DOHH2 (cell line): ENCODE results near the gene STON1.

Source experiments
- H3F3A ChIP-seq: fragments of 200-600 bp; sonication (generic), shearing (Covaris generic); 2 replicates; pipeline ENCODE4 v1.6.0; 2016; ENCODE audit warnings: antibody characterized with exemption, mild to moderate bottlenecking; ENCODE audit not compliant: control insufficient read depth, insufficient read depth
- H3K27ac ChIP-seq: fragments of 200-600 bp; sonication (generic); 2 replicates; pipeline ENCODE4 v1.5.1; 2014; ENCODE audit warnings: low read depth, mild to moderate bottlenecking, low read length, moderate library complexity
- H3K27me3 ChIP-seq: fragments of 200-600 bp; sonication (generic); 2 replicates; pipeline ENCODE4 v1.6.1; 2014; ENCODE audit warnings: mild to moderate bottlenecking, low read length, mixed read lengths; ENCODE audit not compliant: control insufficient read depth
- H3K36me3 ChIP-seq: fragments of 200-600 bp; sonication (generic); 2 replicates; pipeline ENCODE4 v1.6.1; 2014; ENCODE audit warnings: mild to moderate bottlenecking, low read length, moderate library complexity, mixed read lengths; ENCODE audit not compliant: control insufficient read depth
- H3K4me1 ChIP-seq: fragments of 200-600 bp; sonication (generic); 2 replicates; pipeline ENCODE4 v1.6.1; 2014; ENCODE audit warnings: mild to moderate bottlenecking, low read length, mixed read lengths; ENCODE audit not compliant: control insufficient read depth
- H3K4me2 ChIP-seq: fragments of 200-600 bp; sonication (generic); 2 replicates; pipeline ENCODE4 v1.6.0; 2014; ENCODE audit warnings: mild to moderate bottlenecking, low read length, moderate library complexity
- H3K4me3 ChIP-seq: fragments of 200-600 bp; sonication (generic); 2 replicates; pipeline ENCODE4 v1.5.1; 2014; ENCODE audit warnings: mild to moderate bottlenecking, low read length, mixed read lengths
- H3K79me2 ChIP-seq: fragments of 200-600 bp; sonication (generic); 2 replicates; pipeline ENCODE4 v1.6.1; 2014; ENCODE audit warnings: mild to moderate bottlenecking, low read length, mixed read lengths; ENCODE audit not compliant: control insufficient read depth
- H3K9me2 ChIP-seq: fragments of 200-600 bp; sonication (generic); replicated peaks from 2 replicates; pipeline ENCODE4 v1.6.1; 2014; ENCODE audit warnings: mild to moderate bottlenecking, low read length, mixed read lengths; ENCODE audit not compliant: control insufficient read depth
- H3K9me3 ChIP-seq: fragments of 200-600 bp; sonication (generic); 2 replicates; pipeline ENCODE4 v1.6.1; 2014; ENCODE audit warnings: antibody characterized with exemption, low read length, mixed read lengths; ENCODE audit not compliant: control insufficient read depth, insufficient read depth
- H4K20me1 ChIP-seq: fragments of 200-600 bp; sonication (generic); 2 replicates; pipeline ENCODE4 v1.6.0; 2014; ENCODE audit warnings: low read depth, mild to moderate bottlenecking, antibody characterized with exemption, low read length, moderate library complexity; ENCODE audit not compliant: control insufficient read depth, insufficient read depth
- CTCF ChIP-seq: fragments of 200-600 bp; sonication (generic); IDR thresholded peaks from one replicate; pipeline ENCODE4 v1.5.1; 2014; ENCODE audit warnings: antibody characterized with exemption, mild to moderate bottlenecking, low read depth, low read length; ENCODE audit not compliant: poor library complexity, severe bottlenecking
- EZH2phosphoT487 ChIP-seq: fragments of 200-600 bp; sonication (generic); IDR thresholded peaks from 2 replicates; pipeline ENCODE4 v1.6.1; 2017; ENCODE audit warnings: borderline replicate concordance, mild to moderate bottlenecking, antibody characterized with exemption, low read length, moderate library complexity, mixed read lengths

The STON1 gene

GRCh38 chr2:48532174-48532573 is 2.2 kb downstream of the STON1 start:
- H3K4me2 ChIP-seq = no peak overlapping the region
- H4K20me1 ChIP-seq = 0 out of 2 replicates have a peak, but pooled peaks cover 3% of the 10 kb centered on the region
- no peaks in the 10 kb centered on the region for H3K79me2 ChIP-seq
- no peaks in the 10 kb centered on the region for H3K36me3 ChIP-seq
- no peaks in the 10 kb centered on the region for H3F3A ChIP-seq
- H3K9me3 ChIP-seq = no peaks in the 10 kb centered on the region
- H3K27me3 ChIP-seq = peaks cover 16% of the 10 kb centered on the region
- no peak overlapping the region for H3K27ac ChIP-seq
- H3K4me1 ChIP-seq = peaks cover 15% of the 10 kb centered on the region
- no peak overlapping the region for H3K4me3 ChIP-seq
- no peaks in the 10 kb centered on the region for H3K9me2 ChIP-seq
- no peak for TF ChIP-seq CTCF
- no peak for TF ChIP-seq EZH2phosphoT487

DNA sequence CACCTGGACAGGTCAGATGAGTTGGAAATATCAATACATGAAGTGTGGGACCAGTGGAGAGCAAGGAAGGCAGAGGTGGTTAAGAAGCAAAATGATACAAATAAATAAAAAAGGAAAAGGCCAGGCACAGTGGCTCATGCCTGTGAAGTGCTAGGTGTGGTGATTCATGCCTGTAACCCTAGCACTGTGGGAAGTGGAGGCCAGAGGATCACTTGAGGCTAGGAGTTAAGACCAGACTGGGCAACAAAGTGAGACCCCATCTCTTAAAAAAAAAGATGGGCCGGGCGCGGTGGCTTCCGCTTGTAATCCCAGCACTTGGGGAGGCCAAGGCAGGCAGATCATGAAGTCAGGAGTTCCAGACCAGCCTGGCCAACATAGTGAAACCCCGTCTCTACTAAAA is 2.9 kb downstream of the STON1 start:
- H3F3A ChIP-seq = no peaks in the 10 kb centered on the region
- H4K20me1 ChIP-seq = 0 out of 2 replicates have a peak, but pooled peaks cover 3% of the 10 kb centered on the region
- no peak overlapping the region for H3K4me3 ChIP-seq
- H3K79me2 ChIP-seq = no peaks in the 10 kb centered on the region
- no peaks in the 10 kb centered on the region for H3K36me3 ChIP-seq
- no peaks in the 10 kb centered on the region for H3K9me2 ChIP-seq
- H3K27me3 ChIP-seq = peaks cover 16% of the 10 kb centered on the region
- H3K4me1 ChIP-seq = peaks cover 15% of the 10 kb centered on the region
- no peaks in the 10 kb centered on the region for H3K9me3 ChIP-seq
- no peak overlapping the region for H3K4me2 ChIP-seq
- H3K27ac ChIP-seq = no peak overlapping the region
- TF ChIP-seq EZH2phosphoT487 (no peak), CTCF (no peak)

DNA sequence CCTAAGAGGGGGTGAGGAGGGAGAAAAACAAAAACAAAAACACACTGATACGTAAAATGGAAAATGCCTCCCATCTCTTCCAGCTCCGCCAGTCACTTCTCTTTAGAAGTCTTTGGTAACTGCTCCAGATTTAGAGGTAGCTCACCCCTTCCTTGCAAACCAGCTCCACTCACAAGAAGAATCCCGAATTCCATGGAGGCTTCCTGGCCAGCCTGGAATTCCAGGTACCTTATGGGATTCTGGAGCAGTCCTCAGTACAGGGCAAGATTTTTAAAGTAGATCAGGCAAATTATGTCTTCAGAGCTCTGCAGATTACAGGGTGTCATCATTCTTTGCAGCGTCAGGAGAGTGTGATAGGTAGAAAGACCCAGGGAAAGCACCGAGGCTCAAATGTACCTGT is 4.8 kb downstream of the STON1 start:
- Histone ChIP-seq H3K9me2 (no peaks in the 10 kb centered on the region), H3K27ac (no peak overlapping the region), H3K79me2 (no peaks in the 10 kb centered on the region), H3F3A (no peaks in the 10 kb centered on the region), H3K4me2 (no peak overlapping the region), H3K4me3 (no peak overlapping the region), H3K36me3 (no peaks in the 10 kb centered on the region), H3K27me3 (peaks cover 16% of the 10 kb centered on the region), H4K20me1 (no peaks in the 10 kb centered on the region), H3K9me3 (no peaks in the 10 kb centered on the region), H3K4me1 (peaks cover 12% of the 10 kb centered on the region)
- TF ChIP-seq EZH2phosphoT487 = no peak
- TF ChIP-seq CTCF = no peak
